Stimulated activated CD8-positive, alpha-beta memory T cell treated with anti-CD3 and anti-CD28 coated beads, Interleukin-4, amount 100 ng/mL, for 24 hours (primary cell): ENCODE results near the gene SLC25A51.
"Not testable (repeated sequence)": the region's sequence is repeated elsewhere in the genome, so short reads cannot be mapped to it uniquely, and the experiment has no call there.

Source experiments
- DNase-seq: peaks from one replicate; pipeline ENCODE4 v3.0.0-alpha.2; 2020; ENCODE audit warnings: low read depth

Gene SLC25A51

DNA sequence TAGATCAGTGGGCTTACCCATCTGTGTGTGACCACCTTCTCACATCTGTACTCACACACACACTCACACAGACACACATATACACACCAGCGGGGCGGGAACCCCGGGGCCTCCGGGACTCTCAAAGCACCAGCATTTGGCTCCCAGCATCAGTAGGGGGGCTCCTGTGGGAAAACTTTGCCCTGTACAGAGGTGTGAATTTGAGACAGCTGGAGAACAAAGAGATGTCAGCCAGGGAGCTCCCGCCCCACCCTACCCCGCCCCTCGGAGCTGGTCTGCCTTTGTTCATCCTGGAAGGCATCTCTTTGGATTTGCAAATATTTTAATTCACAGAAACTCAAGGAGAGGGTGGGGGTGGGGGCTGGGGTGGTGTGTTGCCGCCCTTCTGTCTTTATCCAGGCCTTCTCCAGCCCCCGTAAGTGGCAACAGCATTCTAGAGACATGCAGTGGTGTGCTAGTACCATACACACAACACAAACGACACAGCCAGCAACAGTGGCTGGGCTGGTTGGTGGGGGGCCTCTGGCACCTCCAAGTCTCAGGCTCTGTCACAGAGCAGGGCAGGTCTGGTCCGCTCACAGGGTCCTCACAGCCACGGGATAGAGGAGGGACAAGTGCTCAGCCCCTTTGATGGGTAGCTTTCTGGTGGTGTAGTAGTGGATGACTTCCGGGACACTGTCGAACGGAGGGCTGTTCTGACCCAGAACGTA lies 15.5 kb upstream of the SLC25A51 start:
- no peak for DNase-seq

DNA sequence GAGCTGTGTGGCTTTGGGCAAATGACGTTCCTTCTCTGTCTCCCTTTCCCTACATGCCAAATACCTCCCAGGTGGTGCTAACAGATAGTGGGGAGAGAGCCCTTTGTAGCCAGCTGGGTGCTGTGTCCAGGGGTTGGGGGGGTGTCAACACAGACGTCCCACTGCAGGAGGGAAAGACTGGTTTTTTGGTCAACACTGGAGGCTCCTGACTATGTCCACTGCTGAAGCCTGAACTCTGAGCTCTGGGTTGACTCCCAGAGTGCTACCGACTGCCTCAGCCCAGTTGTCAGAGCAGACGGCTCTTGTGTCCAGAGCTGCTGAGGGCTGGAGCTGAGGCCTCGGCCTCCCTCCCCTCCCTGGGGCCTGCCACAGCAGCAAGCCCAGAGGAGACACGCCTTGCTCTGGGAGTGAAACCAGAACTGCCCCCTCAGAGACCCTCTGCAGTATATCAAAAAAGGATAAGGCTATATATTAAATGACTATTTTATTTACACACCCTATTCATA lies 14.8 kb upstream of the SLC25A51 start:
- no peak for DNase-seq

DNA sequence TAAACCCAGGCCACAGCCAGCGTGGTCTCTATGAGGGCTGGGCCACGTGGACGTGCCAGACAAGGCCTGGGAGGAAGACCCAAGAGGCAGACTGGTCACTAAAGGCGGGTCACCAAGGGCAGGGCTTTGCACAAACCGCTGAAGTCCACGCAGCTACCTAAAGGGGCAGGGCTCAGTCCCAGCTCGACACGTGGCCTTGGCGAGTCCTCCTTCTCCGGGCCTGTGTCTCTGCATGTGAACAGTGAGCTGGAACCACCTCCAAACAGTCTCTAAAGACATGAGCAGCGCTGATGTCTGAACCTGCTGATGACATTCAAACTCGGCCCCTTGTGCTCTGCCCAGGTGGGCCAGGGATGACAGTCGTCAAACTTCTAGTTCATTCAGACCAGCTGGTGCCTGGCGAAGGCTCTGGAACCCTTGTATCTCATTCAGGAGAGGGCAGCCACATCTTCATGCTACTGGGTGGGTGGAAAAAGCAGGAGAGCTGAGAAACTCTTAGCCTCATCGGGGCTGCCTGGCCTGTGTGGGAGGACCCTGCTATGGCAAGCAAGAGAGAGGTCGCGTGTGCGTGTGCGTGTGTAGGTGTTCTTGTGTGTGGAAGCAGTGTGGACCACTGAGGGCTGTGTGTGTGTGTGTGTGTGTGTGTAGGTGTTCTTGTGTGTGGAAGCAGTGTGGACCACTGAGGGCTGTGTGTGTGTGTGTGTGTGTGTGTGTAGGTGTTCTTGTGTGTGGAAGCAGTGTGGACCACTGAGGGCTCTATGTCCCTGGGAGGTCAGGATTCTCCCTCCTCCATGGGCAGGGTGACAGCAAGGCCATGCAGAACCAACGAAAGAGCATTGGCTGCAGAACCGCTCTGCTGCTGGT lies 14.1 kb upstream of the SLC25A51 start:
- DNase-seq: no peak

DNA sequence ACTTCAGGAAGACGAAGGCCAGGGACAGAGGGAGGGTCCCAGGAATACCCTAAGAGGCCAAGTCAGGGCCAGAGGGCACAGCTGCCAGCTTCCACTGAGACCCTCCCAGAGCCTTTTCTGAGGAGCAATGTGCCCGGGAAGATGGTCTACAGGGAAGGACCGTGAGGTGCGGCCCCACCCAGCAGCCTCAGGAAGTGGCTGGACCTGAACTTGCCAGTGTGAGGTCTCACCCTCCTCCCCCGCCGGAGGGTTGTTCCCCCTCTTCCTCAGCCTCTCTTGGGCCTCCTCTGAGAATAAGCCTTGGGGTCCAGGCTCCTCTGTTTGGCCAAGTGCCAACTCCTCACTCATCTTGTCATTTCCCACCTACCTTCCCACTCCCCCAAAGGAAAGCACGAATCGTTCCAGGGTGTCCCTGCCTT lies 13.4 kb upstream of the SLC25A51 start:
- DNase-seq: no peak

DNA sequence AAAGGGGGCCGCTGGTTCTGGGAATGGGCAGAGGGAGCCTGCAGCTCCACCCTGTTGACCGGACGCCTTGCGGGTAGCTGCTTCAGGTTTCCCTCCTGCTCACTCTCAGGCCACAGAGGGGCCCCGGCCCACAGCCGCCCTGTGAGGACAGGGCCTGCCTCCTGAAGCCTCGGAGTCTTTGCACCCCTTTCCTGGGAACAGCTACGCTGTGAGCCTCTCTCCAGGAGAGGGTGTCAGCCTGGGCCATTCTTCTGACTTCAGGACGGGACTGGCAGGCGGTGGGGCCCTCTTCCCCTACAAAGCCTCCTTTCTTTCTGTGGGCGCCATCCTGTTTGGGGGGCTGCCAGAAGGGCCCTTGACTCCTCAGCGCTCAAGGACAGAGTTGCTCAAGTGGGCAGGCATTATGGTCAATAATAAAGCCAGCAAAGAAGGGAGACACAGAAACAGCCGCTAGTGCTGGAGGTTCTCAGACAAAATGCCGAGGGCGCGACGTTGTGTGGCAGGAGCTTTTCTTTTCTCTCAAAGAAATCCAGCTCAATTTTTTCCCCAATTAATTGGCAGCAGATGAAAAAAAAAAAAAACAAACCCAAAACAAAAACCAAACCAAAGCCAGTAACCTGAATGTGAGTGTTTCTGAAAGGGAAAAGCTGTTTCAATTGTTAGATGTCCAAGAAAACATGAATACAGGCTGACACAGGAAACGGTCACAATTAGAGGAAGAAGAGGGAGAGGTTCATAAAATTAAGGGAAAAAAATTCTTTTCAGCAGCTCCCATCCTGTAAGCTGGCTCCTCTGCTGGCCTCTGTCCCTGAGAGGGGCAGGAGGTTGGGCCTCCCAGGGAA lies 12.8 kb upstream of the SLC25A51 start:
- DNase-seq: no peak

DNA sequence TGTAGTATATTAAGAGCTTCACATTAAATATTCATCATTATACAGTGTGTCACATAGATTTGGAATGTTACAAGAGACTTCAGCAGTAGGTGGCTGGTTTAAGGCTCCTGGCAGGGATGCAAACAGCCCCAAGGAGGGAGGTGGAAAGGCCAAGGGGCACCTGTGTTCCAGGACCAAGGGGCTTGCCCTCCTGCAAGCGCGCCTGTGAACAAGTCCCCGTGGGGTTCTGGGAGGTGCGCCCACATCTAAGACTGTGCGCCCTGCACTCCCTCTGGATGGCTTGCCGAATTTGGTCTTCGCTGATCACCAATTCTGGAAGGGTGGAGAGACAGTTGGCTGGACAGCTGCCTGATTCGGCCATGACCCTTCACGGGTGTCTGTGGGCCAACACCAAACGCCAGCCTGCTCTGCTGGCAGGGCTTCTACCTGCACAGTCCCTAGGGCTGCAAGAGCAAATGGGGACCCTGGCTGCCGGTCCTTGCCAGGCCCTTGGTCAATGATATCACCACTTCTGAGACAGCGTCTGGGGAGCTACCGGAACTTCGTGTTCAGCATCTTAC lies 12.1 kb upstream of the SLC25A51 start:
- DNase-seq: no peak

DNA sequence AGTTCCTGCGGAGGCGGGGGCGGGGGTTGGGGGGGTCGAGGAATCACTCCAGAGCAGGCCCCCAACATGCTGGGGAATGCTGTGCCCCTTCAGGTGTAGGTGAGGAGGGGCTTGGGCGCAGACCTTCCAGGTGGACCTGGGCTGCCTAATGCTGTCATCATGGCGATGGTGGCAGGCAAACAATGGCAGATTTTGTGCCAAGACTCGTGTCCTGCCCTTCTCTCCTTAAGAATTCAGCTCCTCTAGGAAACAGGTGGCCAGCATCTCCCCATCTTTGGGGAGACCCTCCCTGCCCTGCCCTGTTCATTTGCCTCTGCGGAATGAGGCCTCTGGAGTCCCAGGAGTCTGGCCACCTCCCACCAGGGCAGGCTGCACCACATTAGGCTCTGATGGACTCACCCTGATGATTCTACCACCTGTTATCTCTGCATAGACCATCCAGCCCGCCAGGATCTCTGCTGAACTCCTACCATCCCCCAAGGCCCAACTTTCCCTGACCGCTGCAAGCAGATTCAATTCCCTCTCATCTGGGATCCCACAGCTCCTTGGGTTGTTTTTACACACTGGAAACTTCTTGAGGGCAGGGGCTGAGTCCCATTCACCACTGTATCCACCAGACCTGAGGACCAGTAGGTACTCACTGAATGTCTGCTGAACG lies 10.9 kb upstream of the SLC25A51 start:
- DNase-seq: no peak

DNA sequence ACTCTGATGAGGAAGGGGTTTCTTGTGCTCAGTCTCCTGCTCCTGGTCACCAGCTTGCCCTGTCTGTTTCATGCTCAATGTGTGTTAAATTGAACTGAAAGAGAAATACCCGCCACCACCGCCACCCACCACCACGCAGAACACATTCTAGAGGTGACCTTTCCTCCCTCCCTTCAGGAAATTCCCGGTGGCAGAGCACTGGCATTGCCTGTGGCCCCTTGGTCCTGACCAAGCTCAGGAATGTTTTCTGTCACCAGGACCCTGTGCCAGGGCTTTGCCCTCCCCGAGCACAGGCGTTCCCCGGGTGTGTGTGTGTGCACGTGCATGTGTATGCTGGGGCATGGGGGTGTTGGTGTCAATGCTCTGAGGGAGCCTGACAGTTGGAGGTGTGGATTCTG lies 10.2 kb upstream of the SLC25A51 start:
- DNase-seq: no peak

DNA sequence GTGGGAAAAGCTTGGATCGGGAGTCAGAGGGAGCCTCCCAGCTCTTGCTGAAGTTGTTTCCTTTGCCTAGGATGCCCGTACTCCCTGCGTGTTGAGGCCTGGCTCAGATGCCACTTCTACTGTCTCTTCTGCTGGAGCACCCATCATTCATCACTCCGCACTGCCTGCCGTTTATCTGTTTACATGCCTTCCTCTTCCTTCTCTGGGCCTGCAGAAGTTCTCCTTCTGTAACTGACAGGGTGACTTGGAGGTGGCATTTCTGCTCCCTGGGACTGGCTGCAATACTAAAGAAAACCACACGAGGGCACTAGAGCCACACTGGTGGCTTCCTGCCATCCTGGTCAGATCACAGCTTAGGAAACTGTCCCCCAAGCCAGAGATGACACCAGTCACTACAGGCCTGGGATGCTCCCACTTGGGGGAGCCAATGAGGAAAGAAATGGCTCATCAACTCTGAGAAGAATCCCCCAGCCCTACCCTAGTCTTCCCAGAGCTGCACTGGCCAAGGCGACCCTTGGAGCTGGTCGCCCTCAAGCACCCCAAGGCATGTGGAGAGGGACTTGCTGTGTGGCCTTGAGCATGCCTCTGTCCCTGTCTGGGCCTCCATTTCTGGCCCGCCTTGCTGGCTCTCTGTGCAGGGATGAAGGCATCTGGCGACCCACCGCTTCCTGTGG lies 9.7 kb upstream of the SLC25A51 start:
- DNase-seq: peak; percentile 69

DNA sequence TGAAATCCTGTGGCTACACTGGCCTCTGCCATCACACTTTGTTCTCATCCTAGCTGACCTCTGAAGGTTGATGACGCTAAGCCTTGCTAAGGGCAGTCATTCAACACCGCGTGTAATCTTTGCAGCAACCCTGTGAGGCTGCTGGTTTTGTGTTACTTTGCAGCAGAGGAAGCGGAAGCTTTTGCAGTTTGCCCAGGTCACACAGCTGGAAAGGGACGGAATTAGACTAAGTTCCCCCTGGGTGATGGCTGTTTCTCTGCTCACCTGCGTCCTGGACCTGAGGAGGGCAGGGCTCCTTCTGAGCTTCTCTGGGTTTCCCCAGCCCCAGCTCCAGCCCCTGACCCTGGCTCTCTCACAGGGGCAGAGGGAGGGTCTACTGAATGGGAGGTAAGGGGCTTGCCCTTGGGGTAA lies 7.3 kb upstream of the SLC25A51 start:
- DNase-seq: no peak

DNA sequence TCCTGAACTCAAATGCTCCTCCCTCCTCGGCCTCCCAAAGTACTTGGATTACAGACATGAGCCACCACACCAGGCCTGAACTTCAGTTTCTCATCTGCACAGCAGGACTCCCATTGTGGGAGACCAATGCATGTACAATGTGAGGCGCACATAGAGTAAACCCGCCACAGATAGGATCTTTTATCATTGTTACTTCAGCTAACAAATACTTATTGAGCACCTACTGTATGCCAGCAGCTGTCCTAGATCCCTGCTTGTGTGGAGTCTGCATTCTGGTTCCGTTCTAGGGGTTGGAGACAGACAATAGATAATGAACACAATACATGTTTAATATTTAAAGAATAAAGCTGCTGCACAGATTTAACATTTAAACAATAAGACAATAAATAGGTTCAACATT lies 6.3 kb upstream of the SLC25A51 start:
- no peak for DNase-seq

DNA sequence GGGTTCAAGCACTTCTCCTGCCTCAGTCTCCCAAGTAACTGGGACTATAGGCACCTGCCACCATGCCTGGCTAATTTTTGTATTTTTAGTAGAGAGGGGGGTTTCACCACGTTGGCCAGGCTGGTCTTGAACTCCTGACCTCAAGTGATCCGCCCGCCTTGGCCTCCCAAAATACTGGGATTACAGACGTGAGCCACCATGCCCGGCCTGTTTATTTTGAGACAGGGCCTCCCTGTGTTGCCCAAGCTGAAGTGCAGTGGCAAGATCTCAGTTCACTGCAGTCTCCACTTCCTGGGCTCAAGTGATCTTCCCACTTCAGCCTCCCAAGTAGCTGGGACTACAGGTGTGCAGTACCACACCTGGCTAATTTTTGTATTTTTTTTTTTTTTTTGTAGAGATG lies 5.9 kb upstream of the SLC25A51 start:
- not testable (repeated sequence) for DNase-seq

DNA sequence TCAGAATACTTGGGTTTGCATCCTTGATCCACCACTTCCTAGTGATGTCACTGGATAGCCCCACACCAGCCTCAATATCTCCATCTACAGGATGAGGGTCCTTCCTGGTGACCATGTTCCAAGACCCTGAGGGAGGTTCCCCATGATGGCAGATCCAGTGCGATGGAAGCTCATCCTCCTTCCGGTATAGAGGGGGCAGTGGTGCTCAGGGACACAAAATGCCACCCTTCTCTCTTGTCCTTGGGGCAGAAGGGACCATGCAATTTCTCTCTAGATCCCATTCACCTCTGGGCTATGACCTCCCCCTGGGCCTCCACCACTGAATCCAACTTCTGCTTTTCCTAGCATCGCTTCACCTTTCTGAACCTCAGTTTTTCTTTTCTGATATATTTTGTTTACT lies 5.4 kb upstream of the SLC25A51 start:
- no peak for DNase-seq

DNA sequence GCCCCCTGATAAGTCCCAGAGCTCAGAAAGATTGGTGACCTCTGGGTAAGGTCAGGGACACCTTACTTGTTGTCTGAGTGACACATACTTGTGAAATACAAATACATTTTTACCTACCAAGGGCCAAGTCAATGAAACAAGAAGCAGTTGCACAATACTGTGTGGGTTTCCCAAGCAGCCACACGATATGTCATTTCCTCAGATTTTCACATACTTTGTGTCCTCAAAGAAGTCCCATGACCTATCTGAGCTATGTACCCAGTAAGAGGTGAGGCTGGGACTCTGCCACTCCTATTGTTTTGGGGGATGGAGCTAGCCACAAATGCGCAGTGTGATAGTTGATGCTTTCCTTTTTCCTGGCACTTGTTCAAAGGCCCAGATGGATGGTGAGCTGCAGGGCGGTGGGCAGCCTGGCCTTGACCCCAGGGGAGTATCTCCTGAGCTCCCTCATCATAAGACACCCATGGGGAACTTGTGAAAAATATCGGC lies 4.8 kb upstream of the SLC25A51 start:
- no peak for DNase-seq

DNA sequence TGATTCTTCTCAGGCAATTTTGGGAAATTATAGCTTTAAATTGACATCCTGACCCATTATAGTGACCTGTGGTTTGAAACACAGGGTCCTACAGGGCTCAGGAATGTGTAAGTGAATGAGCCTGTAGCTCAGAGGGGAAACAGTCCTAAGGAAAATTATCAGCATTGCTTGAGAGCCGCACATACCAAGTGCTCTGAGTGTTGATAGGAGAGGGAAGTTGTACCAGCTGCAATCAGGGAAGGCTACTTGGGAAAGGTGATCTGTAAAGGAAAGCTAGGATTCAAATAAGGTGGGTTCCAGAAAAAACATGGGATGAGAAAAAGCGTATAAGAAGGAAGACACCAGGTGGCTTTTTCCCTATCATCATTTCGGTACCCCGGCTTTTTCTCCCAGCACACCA lies 4.4 kb upstream of the SLC25A51 start:
- no peak for DNase-seq

DNA sequence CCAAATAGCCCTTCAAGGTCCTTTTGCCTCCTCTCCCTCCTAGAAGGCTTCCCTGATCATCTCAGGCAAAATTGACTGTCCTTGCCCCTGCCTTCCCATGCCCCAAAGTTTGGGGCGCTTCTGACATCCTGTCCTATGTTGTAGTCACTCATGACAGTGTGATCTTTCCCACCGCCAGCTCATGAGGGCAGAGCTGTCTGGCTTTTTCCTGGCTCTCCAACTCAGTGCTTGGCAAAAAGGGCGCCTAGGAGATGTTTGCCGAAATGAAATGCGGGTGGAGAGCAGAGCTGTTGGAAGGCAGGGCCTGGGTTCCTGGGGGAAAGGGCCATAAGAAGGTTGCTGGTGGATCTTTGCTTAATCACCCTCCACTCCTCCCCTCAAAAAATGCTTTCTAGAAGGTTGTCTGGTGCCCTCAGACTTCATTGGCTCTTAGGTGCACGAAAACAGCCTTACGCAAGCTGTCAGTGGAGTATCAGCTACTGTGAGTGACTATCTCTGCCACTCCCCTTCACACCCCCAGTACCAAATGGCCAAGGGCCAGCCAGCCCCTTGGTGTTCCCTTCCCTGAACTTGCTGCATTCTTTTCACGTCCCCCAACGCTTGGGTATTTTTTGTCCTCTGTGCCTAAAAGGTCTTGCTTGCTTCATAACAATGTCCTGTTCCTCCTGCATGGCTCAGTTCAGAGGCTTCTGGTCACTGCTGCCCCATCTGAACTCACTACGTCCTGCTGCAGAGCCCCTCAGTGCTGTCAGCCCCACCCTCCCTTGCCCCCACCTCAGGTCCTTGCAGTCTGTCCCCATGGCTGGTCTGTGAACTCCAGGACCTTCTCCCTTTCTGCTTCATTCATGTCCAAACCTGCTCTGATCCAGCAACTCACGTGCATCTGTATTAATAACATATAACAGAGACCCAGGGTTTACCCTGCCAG lies 2.6 kb upstream of the SLC25A51 start:
- no peak for DNase-seq

DNA sequence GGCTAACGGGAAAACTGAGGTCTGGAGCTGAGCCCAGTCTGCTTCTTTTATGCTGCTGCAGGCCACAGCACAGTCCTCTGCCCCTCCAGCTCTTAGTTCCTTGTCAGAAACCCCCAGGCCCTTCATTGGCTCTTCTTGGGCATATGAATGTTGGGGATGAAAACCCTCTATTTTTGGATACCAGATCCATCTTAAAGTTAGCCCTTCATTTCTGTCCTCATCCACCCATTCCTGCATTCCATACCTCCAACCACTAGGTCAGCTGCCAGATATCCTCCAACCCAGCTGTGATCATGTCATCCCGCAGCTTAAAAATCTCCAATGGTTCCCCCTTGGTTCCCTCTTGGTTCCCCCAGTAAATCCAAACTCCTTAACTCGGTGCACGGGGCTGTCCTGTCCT lies 1.8 kb upstream of the SLC25A51 start:
- no peak for DNase-seq

DNA sequence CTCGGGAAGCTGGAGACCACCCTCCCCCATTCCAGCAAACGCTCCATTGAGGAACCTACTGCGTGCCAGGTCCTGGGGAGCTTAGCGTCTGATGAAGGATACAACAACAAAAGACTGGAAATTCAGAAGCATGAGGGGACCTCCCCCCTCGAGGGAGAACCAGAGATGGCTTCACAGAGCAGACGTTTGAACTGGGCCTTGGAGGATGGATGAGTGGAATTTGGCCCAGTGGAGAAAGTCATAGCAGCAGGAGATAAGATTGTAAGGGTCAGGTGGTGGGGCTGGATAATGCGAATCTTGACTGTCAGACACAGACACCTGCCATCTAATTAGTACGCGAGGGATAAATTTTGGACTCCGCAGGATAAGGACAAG lies 1.2 kb upstream of the SLC25A51 start:
- DNase-seq: no peak

DNA sequence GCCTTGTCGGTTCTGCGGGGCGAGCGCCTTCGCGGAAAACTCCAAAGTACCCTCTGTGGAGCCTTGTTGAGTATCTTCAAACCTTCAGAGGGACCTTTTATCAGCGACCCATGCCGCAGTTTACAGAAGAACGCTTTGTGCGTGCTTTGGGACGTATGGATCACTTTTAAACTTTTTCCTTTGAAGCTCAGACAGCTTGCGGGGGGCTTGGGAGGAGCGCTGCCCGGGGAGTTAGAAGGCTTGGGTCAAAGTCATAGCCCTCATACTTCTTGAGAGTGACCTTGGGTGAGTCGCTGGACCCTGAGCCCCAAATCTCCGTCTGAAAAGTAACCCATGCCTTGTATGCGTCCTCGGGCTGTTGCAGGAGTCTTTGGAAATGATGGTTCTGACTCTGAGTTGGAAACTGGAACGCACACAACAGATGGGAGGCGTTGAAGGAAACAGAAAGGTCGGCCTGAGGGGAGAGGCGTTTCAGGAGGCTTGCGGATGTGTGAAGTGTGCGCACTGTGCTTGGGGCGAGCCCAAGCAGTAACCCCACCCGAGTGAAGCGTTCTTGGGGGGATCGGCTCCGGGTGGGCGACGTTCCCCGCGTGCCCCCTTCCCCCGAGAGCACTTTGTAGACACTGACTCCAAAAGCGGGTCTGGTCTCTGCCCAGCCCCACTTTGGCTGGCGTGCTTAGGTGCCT lies 661 bp upstream of the SLC25A51 start:
- DNase-seq: no peak
